WTC11 (cell line): ENCODE results near the gene ZDHHC22. TPM values are rescaled to one million over a fixed set of nuclear protein-coding genes. Genes with fewer than 3 reads are reported as not detected.

Experiments used
- ATAC-seq: fragments of 200-7000 bp; cut with Tn5 transposase; 2 replicates; pipeline ENCODE4 v1.10.0; 2021; ENCODE audit warnings: mild to moderate bottlenecking, moderate library complexity
- CTCF ChIA-PET: fragments of 300-600 bp; sonication (Branson Sonifier 250); formaldehyde crosslinking; loops from one replicate; lab custom pipeline; 2021; ENCODE audit warnings: antibody characterized with exemption; lab: Charles Lee
- POLR2A ChIA-PET: fragments of 350-600 bp; sonication (Branson Sonifier 250); formaldehyde crosslinking; loops from one replicate; lab custom pipeline; 2021; ENCODE audit warnings: antibody characterized with exemption; lab: Charles Lee
- DNase-seq: peaks from one replicate; pipeline ENCODE4 v3.0.0; 2021; ENCODE audit warnings: low spot score
- H3K27ac Mint-ChIP-seq: 2 replicates; pipeline ENCODE4 v1.8.0; 2021; ENCODE audit warnings: mixed read lengths
- H3K27me3 Mint-ChIP-seq: 2 replicates; pipeline ENCODE4 v1.8.0; 2021; ENCODE audit warnings: low read depth, mild to moderate bottlenecking, moderate library complexity, mixed read lengths
- H3K36me3 Mint-ChIP-seq: 2 replicates; pipeline ENCODE4 v1.8.0; 2021; ENCODE audit warnings: mixed read lengths
- H3K4me1 Mint-ChIP-seq: 2 replicates; pipeline ENCODE4 v1.8.0; 2022; ENCODE audit warnings: mixed read lengths
- H3K4me3 Mint-ChIP-seq: 2 replicates; pipeline ENCODE4 v1.8.0; 2021; ENCODE audit warnings: mild to moderate bottlenecking, moderate library complexity, mixed read lengths
- H3K9me3 Mint-ChIP-seq: 2 replicates; pipeline ENCODE4 v1.8.0; 2021; ENCODE audit warnings: mixed read lengths
- ATF3 ChIP-seq: sonication (generic); formaldehyde crosslinking; conservative IDR thresholded peaks from 2 replicates; pipeline ENCODE4 v1.8.1; 2022; ENCODE audit warnings: mild to moderate bottlenecking, missing genetic modification reagents
- CBFB ChIP-seq: sonication (generic); formaldehyde crosslinking; IDR thresholded peaks from 2 replicates; pipeline ENCODE4 v1.8.1; 2022; ENCODE audit warnings: mild to moderate bottlenecking, low read depth, missing genetic modification reagents
- CREB1 ChIP-seq: sonication (generic); formaldehyde crosslinking; IDR thresholded peaks from 2 replicates; pipeline ENCODE4 v1.8.0; 2023; ENCODE audit warnings: mild to moderate bottlenecking, missing genetic modification reagents
- EMX1 ChIP-seq: fragments of 250-450 bp; sonication (Bioruptor Pico); IDR thresholded peaks from 2 replicates; pipeline ENCODE4 v1.8.0; 2021; ENCODE audit warnings: mild to moderate bottlenecking
- JUN ChIP-seq: sonication (generic); formaldehyde crosslinking; IDR thresholded peaks from 2 replicates; pipeline ENCODE4 v1.8.0; 2023; ENCODE audit warnings: mild to moderate bottlenecking, missing genetic modification reagents
- KAT7 ChIP-seq: sonication (generic); formaldehyde crosslinking; IDR thresholded peaks from 2 replicates; pipeline ENCODE4 v1.8.1; 2023; ENCODE audit warnings: missing genetic modification reagents, mild to moderate bottlenecking, borderline replicate concordance
- MYBL2 ChIP-seq: sonication (generic); formaldehyde crosslinking; IDR thresholded peaks from 2 replicates; pipeline ENCODE4 v1.8.1; 2023; ENCODE audit warnings: mild to moderate bottlenecking, moderate library complexity, missing genetic modification reagents
- NFATC4 ChIP-seq: fragments of 250-450 bp; sonication (Bioruptor Pico); IDR thresholded peaks from 2 replicates; pipeline ENCODE4 v1.9.0; 2021; ENCODE audit warnings: mild to moderate bottlenecking
- NR1H2 ChIP-seq: sonication (generic); formaldehyde crosslinking; IDR thresholded peaks from 2 replicates; pipeline ENCODE4 v1.9.0; 2021; ENCODE audit warnings: mild to moderate bottlenecking, moderate library complexity, missing genetic modification reagents
- PRDM15 ChIP-seq: sonication (generic); formaldehyde crosslinking; IDR thresholded peaks from 2 replicates; pipeline ENCODE4 v1.8.0; 2022; ENCODE audit warnings: missing genetic modification reagents
- PREB ChIP-seq: sonication (generic); formaldehyde crosslinking; IDR thresholded peaks from 2 replicates; pipeline ENCODE4 v1.8.1; 2022; ENCODE audit warnings: mild to moderate bottlenecking, missing genetic modification reagents, moderate library complexity, borderline replicate concordance
- PRRX2 ChIP-seq: fragments of 250-450 bp; sonication (Bioruptor Pico); IDR thresholded peaks from 2 replicates; pipeline ENCODE4 v1.8.0; 2021; ENCODE audit warnings: mild to moderate bottlenecking
- STAT6 ChIP-seq: sonication (generic); formaldehyde crosslinking; conservative IDR thresholded peaks from 2 replicates; pipeline ENCODE4 v1.8.1; 2023; ENCODE audit warnings: mild to moderate bottlenecking, low read depth, missing genetic modification reagents, moderate library complexity
- TEAD4 ChIP-seq: sonication (generic); formaldehyde crosslinking; IDR thresholded peaks from 2 replicates; pipeline ENCODE4 v1.8.0; 2022; ENCODE audit warnings: mild to moderate bottlenecking, missing genetic modification reagents
- ZNF232 ChIP-seq: sonication (generic); formaldehyde crosslinking; IDR thresholded peaks from 2 replicates; pipeline ENCODE4 v1.8.0; 2022; ENCODE audit warnings: mild to moderate bottlenecking, missing genetic modification reagents
- ZNF281 ChIP-seq: sonication (generic); formaldehyde crosslinking; IDR thresholded peaks from 2 replicates; pipeline ENCODE4 v1.8.0; 2023; ENCODE audit warnings: mild to moderate bottlenecking, missing genetic modification reagents
- ZNF671 ChIP-seq: fragments of 250-450 bp; sonication (Bioruptor Pico); IDR thresholded peaks from 2 replicates; pipeline ENCODE4 v1.8.0; 2021; ENCODE audit warnings: mild to moderate bottlenecking
- total RNA-seq: library from RNA; stranded (reverse); gene quantifications from 3 replicates; pipeline ENCODE4 v1.2.3, GENCODE V29; 2021
- TF ChIP-seq, protein P1 (sequence below): sonication (generic); formaldehyde crosslinking; IDR thresholded peaks from 2 replicates; pipeline ENCODE4 v1.8.0; 2022; ENCODE audit warnings: mild to moderate bottlenecking, missing genetic modification reagents

The ZDHHC22 gene
- total RNA-seq, 1 experiment from 2014 or later, result 47.7 TPM

GRCh38 chr14:77116172-77116817, 25.3 kb downstream of the ZDHHC22 start:
- POLR2A ChIA-PET, result no interaction called here
- Mint-ChIP-seq H3K36me3 (peaks cover 42% of the 10 kb centered on the region), H3K27me3 (no peaks in the 10 kb centered on the region), H3K27ac (peak overlapping the region; percentile 40; the same call in 1 of the 2 replicates), H3K9me3 (no peaks in the 10 kb centered on the region), H3K4me3 (no peak overlapping the region), H3K4me1 (peaks cover 35% of the 10 kb centered on the region)
- ATAC-seq (no peak), DNase-seq (no peak)
- CTCF ChIA-PET, result interaction anchor here (1.0 to 4.6 kb wide), 4 partner anchors 8 to 203 kb away, joined by 3 to 32 read pairs (median 5); partner anchors contain the start of genes CIPC and ZDHHC22
- no peak for TF ChIP-seq JUN (CRISPR knock-in tag)

GRCh38 chr14:77114609-77115008, 27.0 kb downstream of the ZDHHC22 start:
- ATAC-seq (no peak), DNase-seq (no peak)
- POLR2A ChIA-PET, result no interaction called here
- Mint-ChIP-seq H3K36me3 (peaks cover 42% of the 10 kb centered on the region), H3K4me3 (no peak overlapping the region), H3K4me1 (peaks cover 39% of the 10 kb centered on the region), H3K27ac (peak overlapping the region; percentile 54; the same call in 1 of the 2 replicates), H3K27me3 (no peaks in the 10 kb centered on the region), H3K9me3 (no peaks in the 10 kb centered on the region)
- CTCF ChIA-PET, result interaction anchor here (1.3 to 4.6 kb wide), 3 partner anchors 10 to 38 kb away, joined by 4 to 32 read pairs (median 7); partner anchors contain the start of gene ZDHHC22
- no peak for TF ChIP-seq PRRX2
- TF ChIP-seq ZNF232 (CRISPR knock-in tag), result no peak
- no peak for TF ChIP-seq EMX1
- TF ChIP-seq CREB1 (CRISPR knock-in tag), result no peak
- no peak for TF ChIP-seq ZNF281 (CRISPR knock-in tag)
- TF ChIP-seq MYBL2 (CRISPR knock-in tag), result no peak
- no peak for TF ChIP-seq NR1H2 (CRISPR knock-in tag)
- TF ChIP-seq ATF3 (CRISPR knock-in tag), result no peak
- no peak for TF ChIP-seq STAT6 (CRISPR knock-in tag)
- TF ChIP-seq ZNF671, result no peak
- no peak for TF ChIP-seq CBFB (CRISPR knock-in tag)
- TF ChIP-seq PREB, result no peak
- TF ChIP-seq PRDM15 (CRISPR knock-in tag), result no peak
- no peak for TF ChIP-seq KAT7 (CRISPR knock-in tag)
- TF ChIP-seq TEAD4 (CRISPR knock-in tag), result no peak
- TF ChIP-seq NFATC4 (CRISPR knock-in tag), result no peak
- TF ChIP-seq, protein P1, sequence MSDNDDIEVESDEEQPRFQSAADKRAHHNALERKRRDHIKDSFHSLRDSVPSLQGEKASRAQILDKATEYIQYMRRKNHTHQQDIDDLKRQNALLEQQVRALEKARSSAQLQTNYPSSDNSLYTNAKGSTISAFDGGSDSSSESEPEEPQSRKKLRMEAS (CRISPR knock-in tag), result no peak
